AG09319 (cell line): ENCODE measurements around the gene CTSW.

Source experiments
- DNase-seq: peaks from one replicate; pipeline ENCODE4 v3.0.0-alpha.2; 2010; ENCODE audit warnings: low read depth; ENCODE audit errors: extremely low read depth
- CTCF ChIP-seq: IDR thresholded peaks from 2 replicates; pipeline ENCODE4 v1.5.1; 2011; ENCODE audit warnings: low read depth, mild to moderate bottlenecking, inconsistent platforms, low read length, moderate library complexity

The CTSW gene

GRCh38 chr11:65861165-65861505 is 18.5 kb upstream of the CTSW start:
- no peak for DNase-seq
- TF ChIP-seq CTCF = no peak

GRCh38 chr11:65861533-65862183 is 18.0 kb upstream of the CTSW start:
- no peak for TF ChIP-seq CTCF

GRCh38 chr11:65862191-65862735 is 17.4 kb upstream of the CTSW start:
- TF ChIP-seq CTCF = no peak
- no peak for DNase-seq

More at GRCh38 chr11:65861533-65862183, 18.0 kb upstream of the CTSW start:
- no peak for DNase-seq

- DNase-seq = no peak
- no peak for TF ChIP-seq CTCF
These were observed 16.4 kb upstream of the CTSW start for GRCh38 chr11:65862941-65863888.

- no peak for DNase-seq
These were observed 15.5 kb upstream of the CTSW start for GRCh38 chr11:65863889-65864705.

More at GRCh38 chr11:65863889-65864705, 15.5 kb upstream of the CTSW start:
- TF ChIP-seq CTCF = no peak
